Adrenal gland (tissue), 5 donors: Measurements from ENCODE around the gene LAMP1.

ENCODE experiments used
- CTCF ChIP-seq, 6 experiments: fragments of 450-650 bp in 4 of 6; fragments of 200-600 bp in 2 of 6; sonication (generic) in 1 of 6; IDR thresholded peaks; 1 replicate in 5 of 6; 2 replicates in 1 of 6; pipeline versions ENCODE4 v1.5.1 to v1.8.0; 2016 to 2021; ENCODE audit warnings: antibody characterized with exemption in 6 of 6, mild to moderate bottlenecking in 2 of 6, moderate library complexity in 1 of 6
- POLR2A ChIP-seq, 2 donors: fragments of 450-650 bp; IDR thresholded peaks; one replicate each; pipeline ENCODE4 v1.6.1; 2017; ENCODE audit warnings: antibody characterized with exemption in 2 of 2, mild to moderate bottlenecking in 2 of 2, moderate library complexity in 1 of 2
- donor health status: DM: no; HTN: no; CAD: no.

- TF ChIP-seq CTCF (IDR thresholded peaks at IDR 0.05) (no peak), POLR2A (IDR thresholded peaks at IDR 0.05) (no peak)
Measured at GRCh38 chr13:113353254-113353653, 56.2 kb downstream of the LAMP1 start.
